OCI-LY1 (cell line): Measurements from ENCODE around the gene IGF2BP3.
A peak's percentile ranks its signal among the peaks of the same experiment; 100 is the strongest.

Experiments used
- H2AFZ ChIP-seq: fragments of 200-600 bp; sonication (generic), shearing (Covaris generic); 2 replicates; pipeline ENCODE4 v1.6.0; 2014; ENCODE audit warnings: antibody characterized with exemption, mild to moderate bottlenecking, low read length
- H3F3A ChIP-seq: fragments of 200-600 bp; sonication (generic), shearing (Covaris generic); 2 replicates; pipeline ENCODE4 v1.6.0; 2014; ENCODE audit warnings: mild to moderate bottlenecking, antibody characterized with exemption, low read length, moderate library complexity; ENCODE audit not compliant: insufficient read depth
- H3K27ac ChIP-seq: fragments of 200-600 bp; sonication (generic); 2 replicates; pipeline ENCODE4 v1.5.1; 2014; ENCODE audit warnings: low read length, mixed run types, mild to moderate bottlenecking, low read depth; ENCODE audit not compliant: poor library complexity, severe bottlenecking
- H3K27me3 ChIP-seq: fragments of 200-600 bp; sonication (generic); 2 replicates; pipeline ENCODE4 v1.6.0; 2014; ENCODE audit warnings: antibody characterized with exemption, mild to moderate bottlenecking, low read length, moderate library complexity; ENCODE audit not compliant: insufficient read depth
- H3K36me3 ChIP-seq: fragments of 200-600 bp; sonication (generic); 2 replicates; pipeline ENCODE4 v1.6.1; 2014; ENCODE audit warnings: mild to moderate bottlenecking, antibody characterized with exemption, low read length, moderate library complexity, mixed read lengths; ENCODE audit not compliant: insufficient read depth
- H3K4me1 ChIP-seq: fragments of 200-600 bp; sonication (generic); 2 replicates; pipeline ENCODE4 v1.5.1; 2014; ENCODE audit warnings: mild to moderate bottlenecking, low read length, moderate library complexity; ENCODE audit not compliant: insufficient read depth, severe bottlenecking
- H3K4me2 ChIP-seq: fragments of 200-600 bp; sonication (generic), shearing (Covaris generic); 2 replicates; pipeline ENCODE4 v1.6.1; 2014; ENCODE audit warnings: low read length
- H3K4me3 ChIP-seq: fragments of 200-600 bp; sonication (generic); 2 replicates; pipeline ENCODE4 v1.5.1; 2014; ENCODE audit warnings: low read length, low read depth, mild to moderate bottlenecking, mixed read lengths; ENCODE audit not compliant: poor library complexity, severe bottlenecking
- H3K79me2 ChIP-seq: fragments of 200-600 bp; shearing (Covaris generic); 2 replicates; pipeline ENCODE4 v1.6.1; 2016; ENCODE audit warnings: mixed run types, low read length, mixed read lengths; ENCODE audit not compliant: insufficient read depth
- H3K9ac ChIP-seq: fragments of 200-600 bp; sonication (generic), shearing (Covaris generic); 2 replicates; pipeline ENCODE4 v1.6.1; 2014; ENCODE audit warnings: mild to moderate bottlenecking, low read length, mixed read lengths
- H3K9me2 ChIP-seq: fragments of 200-600 bp; sonication (generic), shearing (Covaris generic); 2 replicates; pipeline ENCODE4 v1.6.1; 2014; ENCODE audit warnings: low read depth, mild to moderate bottlenecking, low read length, mixed read lengths
- H3K9me3 ChIP-seq: fragments of 200-600 bp; shearing (Covaris generic); 2 replicates; pipeline ENCODE4 v1.6.1; 2014; ENCODE audit warnings: low read length, mixed read lengths
- H4K20me1 ChIP-seq: fragments of 200-600 bp; sonication (generic), shearing (Covaris generic); 2 replicates; pipeline ENCODE4 v1.6.0; 2016; ENCODE audit warnings: mild to moderate bottlenecking, low read length; ENCODE audit not compliant: insufficient read depth
- CTCF ChIP-seq: fragments of 200-600 bp; sonication (generic), shearing (Covaris generic); IDR thresholded peaks from 2 replicates; pipeline ENCODE4 v1.5.1; 2017; ENCODE audit warnings: mild to moderate bottlenecking, antibody characterized with exemption, low read length, moderate library complexity, mixed read lengths
- EZH2 ChIP-seq: fragments of 200-600 bp; sonication (generic), shearing (Covaris generic); IDR thresholded peaks from 2 replicates; pipeline ENCODE4 v1.8.0; 2017; ENCODE audit warnings: borderline replicate concordance, mixed run types, mild to moderate bottlenecking, antibody characterized with exemption, low read length, moderate library complexity, mixed read lengths

The IGF2BP3 gene

GRCh38 chr7:23283086-23283485, 187.2 kb downstream of the IGF2BP3 start:
- Histone ChIP-seq H3F3A (no peaks in the 10 kb centered on the region), H3K9me3 (no peaks in the 10 kb centered on the region), H2AFZ (no peak overlapping the region), H4K20me1 (no peaks in the 10 kb centered on the region), H3K9me2 (no peaks in the 10 kb centered on the region), H3K36me3 (no peaks in the 10 kb centered on the region), H3K4me2 (no peak overlapping the region), H3K9ac (no peak overlapping the region), H3K79me2 (no peaks in the 10 kb centered on the region), H3K27ac (no peak overlapping the region), H3K4me1 (peaks cover 5% of the 10 kb centered on the region), H3K4me3 (no peak overlapping the region), H3K27me3 (no peaks in the 10 kb centered on the region)
- TF ChIP-seq EZH2: no peak
- TF ChIP-seq CTCF: no peak

DNA sequence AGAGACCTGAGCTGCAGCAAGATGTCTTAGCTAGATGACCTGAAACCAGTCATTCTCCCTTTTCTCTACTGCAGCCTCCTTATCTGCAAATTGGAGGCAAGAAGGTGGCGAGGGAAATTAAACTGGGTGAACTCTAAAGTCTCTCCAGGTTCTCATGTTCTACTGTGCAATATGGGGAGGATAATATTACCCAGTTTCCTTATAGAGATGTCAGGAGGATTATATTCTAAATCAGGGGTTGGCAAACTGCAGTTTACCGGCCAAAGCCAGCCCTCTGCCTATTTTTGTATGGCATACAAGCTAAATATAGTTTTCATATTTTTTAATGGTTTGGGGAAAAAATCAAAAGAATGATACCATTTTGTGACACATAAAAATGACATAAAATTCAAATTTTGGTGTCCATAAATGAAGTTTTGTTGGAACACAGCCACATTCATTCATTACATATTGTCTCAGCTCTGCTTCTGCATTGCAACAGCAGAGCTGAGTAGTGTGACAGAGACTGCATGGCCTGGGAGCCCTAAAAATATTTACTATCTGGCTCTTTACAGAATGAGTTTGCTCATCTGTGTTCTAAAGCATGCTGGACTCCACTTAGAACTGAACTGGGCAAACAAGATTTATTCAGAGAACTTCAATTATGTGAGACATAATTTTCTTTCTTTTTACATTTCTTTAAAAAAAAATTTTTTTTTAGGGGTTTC, 190.3 kb downstream of the IGF2BP3 start:
- Histone ChIP-seq H3K27me3 (no peaks in the 10 kb centered on the region), H3K4me2 (no peak overlapping the region), H3K9me3 (no peaks in the 10 kb centered on the region), H2AFZ (no peak overlapping the region), H3K9me2 (no peaks in the 10 kb centered on the region), H3K4me1 (peaks cover 17% of the 10 kb centered on the region), H4K20me1 (no peaks in the 10 kb centered on the region), H3K27ac (no peak overlapping the region), H3K4me3 (no peak overlapping the region), H3K9ac (no peak overlapping the region), H3K79me2 (no peaks in the 10 kb centered on the region), H3F3A (peaks cover 6% of the 10 kb centered on the region; the same call in 1 of the 2 replicates), H3K36me3 (no peaks in the 10 kb centered on the region)
- TF ChIP-seq EZH2: no peak
- no peak for TF ChIP-seq CTCF

DNA sequence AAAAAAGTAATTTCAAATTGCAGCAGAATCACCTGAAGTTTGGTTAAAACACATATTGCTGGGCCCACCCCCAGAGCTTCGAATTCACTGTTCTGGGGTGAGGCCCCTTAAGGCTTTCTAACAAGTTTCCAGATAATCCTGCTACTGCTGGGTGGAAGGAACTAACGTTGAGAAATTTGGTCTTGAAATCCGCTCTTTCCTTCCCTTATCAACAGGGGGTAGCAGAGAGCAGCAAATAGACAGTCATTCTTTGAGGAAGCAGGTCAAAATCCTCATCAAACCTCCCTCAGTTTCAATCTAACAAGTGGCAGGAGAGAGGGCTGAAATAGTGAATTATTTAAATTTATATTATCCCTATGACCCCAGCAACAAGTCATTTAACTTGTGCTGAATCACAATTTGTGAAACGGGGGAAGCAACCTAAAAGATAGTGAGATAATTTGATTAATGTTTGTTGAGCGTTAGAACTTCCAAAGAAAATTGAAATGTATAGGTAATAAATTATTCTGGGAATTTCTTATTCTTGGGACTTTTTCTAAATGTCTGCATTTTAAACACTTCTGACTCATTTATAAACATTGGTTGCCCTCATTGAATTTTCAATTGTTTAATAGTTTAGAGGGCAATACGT, 192.8 kb downstream of the IGF2BP3 start:
- H2AFZ ChIP-seq: no peak overlapping the region; the same call in 1 of the 2 replicates
- no peaks in the 10 kb centered on the region for H3K79me2 ChIP-seq
- H3K4me1 ChIP-seq: peaks cover 42% of the 10 kb centered on the region

More for the DNA sequence above, 192.8 kb downstream of the IGF2BP3 start:
- Histone ChIP-seq H3K4me2 (no peak overlapping the region), H3K9ac (no peak overlapping the region), H4K20me1 (no peaks in the 10 kb centered on the region), H3F3A (peaks cover 6% of the 10 kb centered on the region; the same call in 1 of the 2 replicates), H3K9me3 (no peaks in the 10 kb centered on the region), H3K27me3 (no peaks in the 10 kb centered on the region), H3K36me3 (no peaks in the 10 kb centered on the region), H3K4me3 (no peak overlapping the region), H3K27ac (peak overlapping the region; percentile 60), H3K9me2 (no peaks in the 10 kb centered on the region)
- peak; percentile 90 for TF ChIP-seq CTCF
- TF ChIP-seq EZH2: no peak
